C4-2B (cell line): ENCODE measurements around the gene APH1A.
"Not testable (repeated sequence)": the region's sequence is repeated elsewhere in the genome, so short reads cannot be mapped to it uniquely, and the experiment has no call there.

Experiments
- H3K27ac ChIP-seq: fragments of 450-650 bp; 2 replicates; pipeline ENCODE4 v1.5.1; 2017
- CTCF ChIP-seq: fragments of 450-650 bp; conservative IDR thresholded peaks from 2 replicates; pipeline ENCODE4 v1.5.1; 2017; ENCODE audit warnings: mild to moderate bottlenecking
- ZFX ChIP-seq: fragments of 450-650 bp; IDR thresholded peaks from 2 replicates; pipeline ENCODE4 v1.6.1; 2017

APH1A gene

GRCh38 chr1:150235852-150236613 is 32.8 kb downstream of the APH1A start, which contains the start of gene ANP32E:
Gene ANP32E, minus strand, starts transcription at chr1:150236112. Its CDS starts 326 bp downstream, at chr1:150235786.
- peak within 1 kb of the TSS; percentile 69 for H3K27ac ChIP-seq
- TF ChIP-seq ZFX = no peak

- peak overlapping the region; percentile 69 for H3K27ac ChIP-seq
- TF ChIP-seq ZFX = no peak
- no peak for TF ChIP-seq CTCF
These were observed 33.4 kb downstream of the APH1A start for GRCh38 chr1:150235294-150235851.

- TF ChIP-seq ZFX (no peak), CTCF (no peak)
- peak overlapping the region; percentile 69 for H3K27ac ChIP-seq
These were observed 34.1 kb downstream of the APH1A start for GRCh38 chr1:150234566-150235293.

GRCh38 chr1:150234309-150234565 is 34.6 kb downstream of the APH1A start:
- H3K27ac ChIP-seq = no peak overlapping the region; the same call in 1 of the 2 replicates
- no peak for TF ChIP-seq CTCF
- no peak for TF ChIP-seq ZFX

GRCh38 chr1:150233359-150234308 is 35.2 kb downstream of the APH1A start:
- H3K27ac ChIP-seq = no peak overlapping the region
- no peak for TF ChIP-seq CTCF
- TF ChIP-seq ZFX = no peak

GRCh38 chr1:150232921-150233320 is 35.9 kb downstream of the APH1A start:
- not testable (repeated sequence) for H3K27ac ChIP-seq

- H3K27ac ChIP-seq = not testable (repeated sequence)
These were observed 40.6 kb downstream of the APH1A start for GRCh38 chr1:150228246-150228645.

GRCh38 chr1:150227228-150227627 is 41.6 kb downstream of the APH1A start:
- TF ChIP-seq ZFX = no peak
- TF ChIP-seq CTCF = no peak
- H3K27ac ChIP-seq = no peak overlapping the region
